Activated T-cell treated with anti-CD3 and anti-CD28 coated beads, Interleukin-2, amount 50 U/mL, for 4 hours (primary cell): ENCODE data around the gene SAMD14. TPM values are rescaled to one million over a fixed set of nuclear protein-coding genes. Genes with fewer than 3 reads are reported as not detected.
A peak's percentile ranks its signal among the peaks of the same experiment; 100 is the strongest.

ENCODE experiments used
- ATAC-seq, 2 donors: fragments of 200-7000 bp; cut with Tn5 transposase; one replicate each; pipeline ENCODE4 v1.10.0; 2021
- DNase-seq: peaks from one replicate; pipeline ENCODE4 v3.0.0-alpha.2; 2020
- H3K27me3 Mint-ChIP-seq: one replicate; pipeline ENCODE4 v1.8.0; 2021; ENCODE audit warnings: low read depth, mixed read lengths
- H3K36me3 Mint-ChIP-seq: one replicate; pipeline ENCODE4 v1.8.0; 2022; ENCODE audit warnings: mixed read lengths; ENCODE audit not compliant: insufficient read depth
- H3K4me1 Mint-ChIP-seq: one replicate; pipeline ENCODE4 v1.8.0; 2021; ENCODE audit warnings: low read depth, mixed read lengths
- H3K4me3 Mint-ChIP-seq: one replicate; pipeline ENCODE4 v1.8.0; 2021; ENCODE audit warnings: mild to moderate bottlenecking, moderate library complexity, mixed read lengths
- H3K9me3 Mint-ChIP-seq: one replicate; pipeline ENCODE4 v1.8.0; 2021; ENCODE audit warnings: mixed read lengths
- total RNA-seq, 3 donors: library from RNA; stranded (reverse); gene quantifications; one replicate each; pipeline ENCODE4 v1.2.1, GENCODE V29; 2021

SAMD14 gene
- total RNA-seq, 3 donors from 2014 or later: 0.47 to 0.78 (median 0.52) TPM

DNA sequence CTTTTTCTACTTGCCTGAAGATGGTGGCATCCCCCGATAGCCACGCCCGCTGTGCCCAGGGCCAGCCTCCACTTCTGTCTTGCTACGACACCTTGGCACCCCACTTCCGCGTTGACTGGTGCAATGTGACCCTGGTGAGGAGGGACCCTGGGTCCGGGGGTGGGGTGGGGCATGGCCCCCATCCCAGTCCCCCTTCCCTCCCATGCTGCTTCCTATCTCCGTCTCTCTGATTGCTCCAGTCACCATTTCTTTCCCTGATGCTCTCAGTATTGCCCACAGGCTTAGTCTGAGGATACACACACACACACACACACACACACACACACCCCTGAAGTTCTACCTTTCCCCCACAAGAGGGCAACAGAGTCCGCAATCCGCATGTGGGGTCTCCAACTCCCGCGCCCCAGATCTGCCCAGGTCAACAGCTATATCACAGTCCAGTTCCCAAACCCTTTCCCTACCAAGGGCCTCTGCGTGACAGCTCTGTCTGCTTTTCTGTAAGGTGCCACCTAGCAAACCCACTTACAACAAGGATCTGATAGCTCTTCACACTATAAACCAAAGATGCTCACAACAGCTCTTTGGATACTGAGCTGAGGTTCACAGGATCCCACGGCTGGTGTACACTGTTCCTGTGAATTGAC, 39.3 kb upstream of the SAMD14 start:
- Mint-ChIP-seq H3K9me3 (no peaks in the 10 kb centered on the region), H3K4me3 (peak overlapping the region; percentile 63), H3K4me1 (peaks cover 10% of the 10 kb centered on the region), H3K27me3 (no peaks in the 10 kb centered on the region), H3K36me3 (no peaks in the 10 kb centered on the region)
- peak; percentile 55 for DNase-seq
- peak; percentile 72 to 76 for ATAC-seq

DNA sequence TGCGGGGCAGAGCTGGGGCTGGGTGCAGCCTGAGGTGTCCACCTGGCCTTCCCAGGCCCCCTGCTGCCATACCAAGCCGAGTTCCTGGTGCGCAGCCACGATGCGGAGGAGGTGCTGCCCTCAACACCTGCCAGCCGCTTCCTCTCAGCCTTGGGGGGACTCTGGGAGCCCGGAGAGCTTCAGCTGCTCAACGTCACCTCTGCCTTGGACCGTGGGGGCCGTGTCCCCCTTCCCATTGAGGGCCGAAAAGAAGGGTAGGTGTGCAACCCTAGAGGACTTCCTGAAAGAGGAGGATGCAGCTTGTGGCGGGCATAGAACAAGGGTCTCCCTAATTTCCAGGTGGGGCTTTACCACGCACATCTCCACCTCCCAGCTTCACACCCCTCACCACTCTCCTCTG, 38.4 kb upstream of the SAMD14 start:
- Mint-ChIP-seq H3K27me3 (no peaks in the 10 kb centered on the region), H3K36me3 (no peaks in the 10 kb centered on the region), H3K9me3 (no peaks in the 10 kb centered on the region), H3K4me1 (peaks cover 19% of the 10 kb centered on the region), H3K4me3 (no peak overlapping the region)
- no peak for DNase-seq
- no peak for ATAC-seq

DNA sequence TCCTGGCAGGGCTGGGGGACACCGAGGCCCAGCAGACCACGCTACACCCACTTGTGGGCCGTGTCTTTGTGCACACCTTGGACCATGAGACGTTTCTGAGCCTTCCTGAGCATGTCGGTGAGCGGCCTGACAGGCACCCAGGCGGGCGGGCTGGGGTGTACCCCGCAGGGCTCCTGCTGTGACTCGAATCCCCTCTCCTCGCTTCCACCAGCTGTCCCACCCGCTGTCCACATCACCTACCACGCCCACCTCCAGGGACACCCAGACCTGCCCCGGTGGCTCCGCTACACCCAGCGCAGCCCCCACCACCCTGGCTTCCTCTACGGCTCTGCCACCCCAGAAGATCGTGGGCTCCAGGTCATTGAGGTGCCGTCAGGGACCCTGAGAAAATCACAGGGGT, 37.4 kb upstream of the SAMD14 start:
- DNase-seq (no peak), ATAC-seq (no peak)
- Mint-ChIP-seq H3K27me3 (no peaks in the 10 kb centered on the region), H3K4me1 (peaks cover 24% of the 10 kb centered on the region), H3K36me3 (no peaks in the 10 kb centered on the region), H3K9me3 (no peaks in the 10 kb centered on the region), H3K4me3 (no peak overlapping the region)

DNA sequence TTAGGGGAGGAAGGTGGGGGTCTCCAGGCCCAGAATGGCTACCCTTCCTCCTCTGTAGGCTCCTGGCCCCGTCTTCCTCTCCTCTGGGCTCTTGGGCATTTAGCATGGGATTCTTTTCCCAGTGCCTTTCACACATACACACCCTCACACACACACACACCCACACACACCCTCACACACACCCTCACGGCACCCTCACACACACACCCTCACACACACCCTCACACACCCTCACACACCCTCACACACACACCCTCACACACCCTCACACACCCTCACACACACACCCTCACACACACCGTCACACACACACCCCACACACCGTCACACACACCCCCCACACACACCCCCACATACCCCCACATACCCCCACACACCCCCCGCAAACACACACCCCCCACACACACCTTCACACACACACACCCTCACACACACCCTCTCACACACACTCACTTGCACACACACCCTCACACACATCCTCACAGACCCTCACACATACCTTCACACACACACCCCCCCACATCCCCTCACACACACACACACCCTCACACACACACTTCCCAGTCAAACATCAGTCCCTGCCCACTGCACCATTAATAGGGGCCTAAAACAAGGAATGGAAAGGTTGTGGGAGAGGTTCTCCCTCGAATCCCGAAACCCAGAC, 36.7 kb upstream of the SAMD14 start:
- Mint-ChIP-seq H3K36me3 (no peaks in the 10 kb centered on the region), H3K4me3 (no peak overlapping the region), H3K27me3 (no peaks in the 10 kb centered on the region), H3K4me1 (peaks cover 31% of the 10 kb centered on the region), H3K9me3 (no peaks in the 10 kb centered on the region)
- ATAC-seq (no peak), DNase-seq (no peak)

DNA sequence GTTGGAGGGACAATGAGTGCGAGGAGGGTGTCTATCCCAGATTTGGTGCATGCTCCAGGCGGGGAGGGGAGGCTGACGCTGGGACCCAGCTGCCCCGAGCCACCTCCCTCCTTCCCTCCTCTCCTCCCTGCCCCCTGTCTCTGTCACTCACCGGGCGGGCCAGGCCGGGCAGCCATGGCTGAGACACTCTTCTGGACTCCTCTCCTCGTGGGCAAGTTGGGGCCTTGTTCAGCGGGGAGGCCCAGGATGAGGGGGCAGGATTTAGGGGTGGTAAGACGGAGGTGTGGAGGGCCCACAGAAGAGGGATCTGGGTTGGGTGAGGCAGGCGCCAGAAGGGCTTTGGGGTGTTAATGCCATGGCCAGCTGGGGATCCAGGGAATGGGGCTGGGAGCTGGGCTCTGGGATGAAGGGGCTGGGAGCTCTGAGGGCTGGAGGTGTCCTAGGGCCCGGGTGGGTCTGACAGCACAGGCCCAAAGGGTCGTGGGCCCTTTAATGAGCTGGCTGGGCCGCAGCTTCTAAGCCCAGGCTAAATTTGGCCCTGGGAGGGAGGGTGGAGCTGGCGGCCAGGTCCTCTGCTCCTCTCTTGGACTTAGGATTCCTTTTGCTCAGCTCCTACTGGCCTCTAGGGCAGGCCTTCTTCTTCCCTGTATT, 36.0 kb upstream of the SAMD14 start, which contains the start of gene SGCA:
SGCA (plus strand) TSS at position 139 of the 651 bp plus-strand sequence; CDS start at position 175, 36 bp downstream.
- Mint-ChIP-seq H3K36me3 (no peaks in the 10 kb centered on the region), H3K9me3 (no peaks in the 10 kb centered on the region)

DNA sequence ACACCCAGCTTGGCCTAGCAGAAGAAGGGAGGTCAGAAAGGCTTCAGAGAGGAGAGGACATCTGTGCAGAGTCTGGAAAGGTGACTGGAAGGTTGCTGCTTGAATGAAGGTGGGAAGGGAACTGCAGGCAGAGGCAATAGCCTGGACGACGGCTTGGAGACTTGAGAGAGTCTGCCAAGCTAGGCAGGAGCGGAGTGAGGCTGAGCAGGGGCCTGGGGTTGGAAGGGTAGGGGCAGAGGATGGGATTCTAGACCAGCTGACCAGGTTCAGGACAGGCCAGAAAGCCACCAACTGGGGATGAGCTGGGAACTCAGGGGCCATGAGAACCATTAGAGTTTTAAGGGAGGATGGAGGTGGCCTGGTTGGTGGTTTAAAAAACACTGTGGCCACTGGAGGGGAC, 35.5 kb upstream of the SAMD14 start:
- H3K9me3 Mint-ChIP-seq: no peaks in the 10 kb centered on the region
- no peaks in the 10 kb centered on the region for H3K27me3 Mint-ChIP-seq
- DNase-seq: no peak
- no peak for ATAC-seq
- no peaks in the 10 kb centered on the region for H3K36me3 Mint-ChIP-seq
- no peak overlapping the region for H3K4me3 Mint-ChIP-seq
- peaks cover 38% of the 10 kb centered on the region for H3K4me1 Mint-ChIP-seq

More for the DNA sequence above, 36.0 kb upstream of the SAMD14 start, which contains the start of gene SGCA:
- Mint-ChIP-seq H3K4me1 (peaks cover 35% of the 10 kb centered on the region), H3K4me3 (no peak within 1 kb of the TSS), H3K27me3 (no peaks in the 10 kb centered on the region)
- ATAC-seq (no peak), DNase-seq (no peak)

DNA sequence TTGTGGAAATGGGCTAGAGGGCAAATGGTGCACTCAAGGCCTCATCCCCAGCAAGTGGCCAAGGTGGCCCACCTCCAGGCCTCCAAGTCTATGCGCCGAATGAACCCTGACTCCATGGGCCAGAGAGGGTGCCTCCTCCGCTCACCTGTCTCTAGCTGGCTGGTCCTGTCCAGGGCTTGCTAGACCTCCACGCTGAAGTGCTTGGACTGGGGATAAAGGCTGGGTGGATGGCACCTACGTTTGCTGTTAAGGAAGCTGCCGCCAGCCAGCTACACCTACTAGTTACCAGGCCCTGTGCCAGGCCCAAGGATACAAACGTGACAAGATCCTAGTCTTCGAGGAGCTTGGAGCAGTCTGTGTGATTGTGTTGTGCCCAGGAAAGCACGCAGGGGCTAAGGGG, 35.1 kb upstream of the SAMD14 start:
- no peaks in the 10 kb centered on the region for H3K9me3 Mint-ChIP-seq
- ATAC-seq (no peak), DNase-seq (no peak)
- peaks cover 38% of the 10 kb centered on the region for H3K4me1 Mint-ChIP-seq
- no peaks in the 10 kb centered on the region for H3K36me3 Mint-ChIP-seq
- H3K4me3 Mint-ChIP-seq: no peak overlapping the region
- no peaks in the 10 kb centered on the region for H3K27me3 Mint-ChIP-seq

DNA sequence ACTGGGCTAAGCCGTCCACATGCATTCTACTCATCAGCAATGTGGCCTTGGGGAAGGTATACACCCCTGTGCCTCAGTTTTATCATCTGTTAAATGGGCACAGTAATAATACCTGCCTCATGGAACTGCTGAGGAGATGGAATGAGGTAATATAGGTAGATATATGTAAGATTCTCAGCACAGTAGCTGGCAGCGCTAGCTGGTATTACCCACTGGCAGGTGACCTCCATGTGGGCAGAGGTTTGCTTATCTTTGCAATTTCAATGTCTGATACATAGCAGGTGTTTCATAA, 34.7 kb upstream of the SAMD14 start:
- Mint-ChIP-seq H3K9me3 (no peaks in the 10 kb centered on the region), H3K27me3 (no peaks in the 10 kb centered on the region), H3K4me3 (no peak overlapping the region), H3K36me3 (no peaks in the 10 kb centered on the region), H3K4me1 (peaks cover 38% of the 10 kb centered on the region)
- ATAC-seq (no peak), DNase-seq (no peak)

DNA sequence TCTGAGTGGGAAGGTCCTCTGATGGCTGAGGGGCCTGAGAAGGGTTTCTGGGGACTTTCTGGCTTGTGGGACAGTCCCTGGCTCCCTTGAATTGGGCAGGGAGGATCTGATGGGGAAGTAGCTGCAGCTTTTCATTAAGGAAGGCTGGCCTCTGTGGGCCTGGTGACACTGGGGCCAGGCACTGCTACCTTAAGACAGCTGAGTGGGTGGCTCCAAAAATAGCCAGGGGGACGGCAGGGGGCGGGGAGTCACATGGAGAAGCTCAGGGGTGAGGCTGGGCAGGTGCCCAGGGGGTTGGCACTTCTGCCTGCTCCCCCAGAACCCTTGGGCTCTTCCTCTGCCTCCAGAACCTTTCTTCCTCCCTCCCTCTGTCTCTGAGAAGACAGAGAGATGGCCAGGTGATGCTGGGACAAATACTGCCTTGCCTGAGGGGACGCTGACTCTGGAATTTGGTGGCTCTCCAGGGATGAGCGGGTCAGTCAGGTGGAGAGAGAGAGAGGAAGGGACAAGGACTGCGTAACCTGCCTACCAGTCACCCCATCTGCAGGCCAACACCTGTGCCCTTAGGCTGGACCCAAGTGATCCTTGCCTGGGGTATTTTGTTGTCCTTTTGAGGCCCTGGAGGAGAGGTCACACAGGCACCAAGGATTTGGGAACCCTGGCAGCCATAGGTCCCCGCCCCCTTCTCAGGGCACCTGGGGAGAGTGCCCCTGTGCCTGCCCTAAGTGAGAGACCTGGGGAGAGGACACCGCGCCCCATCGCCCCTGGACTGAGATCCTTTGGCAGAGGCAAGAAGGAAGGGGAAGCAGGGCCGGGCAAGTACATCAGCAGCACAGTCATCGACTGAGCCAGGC, 34.1 kb upstream of the SAMD14 start:
- Mint-ChIP-seq H3K4me3 (no peak overlapping the region), H3K36me3 (no peaks in the 10 kb centered on the region), H3K9me3 (no peaks in the 10 kb centered on the region), H3K4me1 (peaks cover 34% of the 10 kb centered on the region), H3K27me3 (no peaks in the 10 kb centered on the region)
- ATAC-seq: no peak
- no peak for DNase-seq

DNA sequence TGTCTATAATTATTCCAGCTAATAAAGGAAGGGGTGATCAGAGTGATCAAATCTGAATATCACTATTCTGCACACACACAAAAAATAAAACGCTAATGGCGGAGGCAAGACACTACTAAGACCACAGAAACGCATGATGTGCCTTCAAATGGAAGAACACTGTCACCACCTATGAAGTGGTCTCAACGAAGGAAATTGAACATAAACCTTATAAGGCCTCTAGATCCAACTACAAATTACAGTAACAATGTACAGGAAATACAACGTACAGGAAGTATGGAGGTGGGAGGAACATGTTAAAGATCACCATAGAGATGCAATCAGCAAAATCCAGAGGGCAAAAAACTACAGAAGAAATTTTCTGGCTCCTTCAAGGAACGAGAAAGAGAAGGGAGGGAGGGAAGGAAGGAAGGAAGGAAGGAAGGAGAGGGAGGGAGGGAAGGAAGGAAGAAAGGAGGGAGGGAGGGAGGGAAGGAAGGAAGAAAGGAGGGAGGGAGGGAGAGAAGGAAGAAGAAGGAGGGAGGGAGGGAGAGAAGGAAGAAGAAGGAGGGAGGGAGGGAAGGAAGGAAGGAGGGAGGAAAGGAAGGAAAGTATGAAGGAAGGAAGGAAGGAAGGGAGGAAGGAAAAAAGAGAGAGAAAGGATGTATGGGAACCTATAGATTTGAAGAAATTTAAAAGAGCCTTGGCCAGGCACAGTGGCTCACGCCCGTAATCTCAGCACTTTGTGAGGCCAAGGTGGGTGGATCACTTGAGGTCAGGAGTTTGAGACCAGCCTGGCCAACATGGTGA, 32.7 kb upstream of the SAMD14 start:
- no peak for ATAC-seq
- Mint-ChIP-seq H3K4me3 (peak overlapping the region; percentile 74), H3K9me3 (no peaks in the 10 kb centered on the region), H3K36me3 (no peaks in the 10 kb centered on the region), H3K27me3 (no peaks in the 10 kb centered on the region), H3K4me1 (peaks cover 37% of the 10 kb centered on the region)
- DNase-seq: no peak

DNA sequence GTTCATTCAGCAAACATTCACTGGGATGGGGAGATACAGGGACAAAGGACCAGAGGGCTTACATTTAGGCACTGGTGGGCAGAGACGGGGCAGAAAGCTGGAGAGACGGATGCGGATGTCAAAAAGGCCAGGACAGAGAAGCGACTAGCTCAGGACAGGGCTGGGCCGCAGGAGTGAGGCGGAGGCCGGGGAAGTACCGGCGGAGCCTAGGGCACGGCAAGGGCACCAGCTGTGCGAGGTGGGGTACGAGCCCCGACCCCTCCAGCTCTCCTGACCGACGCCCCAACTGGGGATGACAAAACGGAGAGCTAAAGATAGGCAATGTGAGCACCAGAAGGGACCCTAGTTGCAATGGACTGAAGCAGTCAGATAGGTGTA, 31.9 kb upstream of the SAMD14 start:
- ATAC-seq (no peak), DNase-seq (no peak)
- no peaks in the 10 kb centered on the region for H3K27me3 Mint-ChIP-seq
- peak overlapping the region; percentile 74 for H3K4me3 Mint-ChIP-seq
- H3K9me3 Mint-ChIP-seq: no peaks in the 10 kb centered on the region
- peaks cover 39% of the 10 kb centered on the region for H3K4me1 Mint-ChIP-seq
- no peaks in the 10 kb centered on the region for H3K36me3 Mint-ChIP-seq

DNA sequence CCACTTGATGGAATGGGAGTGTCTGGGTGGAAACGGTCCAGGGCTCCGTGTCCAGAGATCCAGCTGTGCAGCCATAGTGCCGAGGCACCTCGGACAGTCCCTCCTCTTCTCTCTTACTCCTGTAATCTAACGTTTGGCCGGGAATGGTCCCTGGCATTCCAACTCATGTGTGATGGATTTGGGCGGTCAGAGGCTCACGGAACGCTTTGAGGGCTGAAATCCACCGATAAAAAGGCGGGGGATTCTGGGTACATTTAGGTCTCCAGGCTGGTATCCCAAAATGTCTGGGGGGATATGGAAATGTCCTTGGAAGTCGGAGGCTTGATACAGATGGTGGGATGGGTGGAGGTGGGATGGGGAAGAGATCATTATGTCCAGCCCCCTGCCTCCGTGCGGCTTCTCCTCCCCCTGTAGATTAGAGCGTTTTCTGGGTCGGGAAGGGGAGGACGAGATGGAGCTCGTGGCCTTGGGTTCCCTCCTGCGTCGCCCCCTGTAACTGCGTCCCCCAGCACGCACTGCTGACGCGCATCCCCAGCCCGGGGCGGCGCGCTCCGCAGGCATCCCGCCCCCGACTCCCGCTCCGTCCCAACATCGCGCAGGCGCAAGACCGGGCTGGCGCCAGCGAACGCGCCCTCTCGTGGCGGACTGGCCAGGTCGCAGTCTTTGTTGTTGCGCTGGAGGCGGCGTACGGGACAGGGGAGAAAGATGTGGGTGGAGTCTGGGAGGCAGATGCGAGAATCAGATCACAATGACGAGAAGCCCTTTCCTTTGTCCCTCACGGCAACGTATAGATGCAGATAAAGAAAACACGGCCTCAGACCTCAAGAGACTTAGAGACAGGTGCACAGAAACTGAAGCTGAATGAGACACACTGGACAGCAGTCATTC, 31.3 kb upstream of the SAMD14 start:
- Mint-ChIP-seq H3K27me3 (no peaks in the 10 kb centered on the region), H3K4me3 (peak overlapping the region; percentile 74), H3K4me1 (peaks cover 39% of the 10 kb centered on the region), H3K36me3 (no peaks in the 10 kb centered on the region), H3K9me3 (no peaks in the 10 kb centered on the region)
- peak; percentile 95 for DNase-seq
- peak; percentile 96 for ATAC-seq

DNA sequence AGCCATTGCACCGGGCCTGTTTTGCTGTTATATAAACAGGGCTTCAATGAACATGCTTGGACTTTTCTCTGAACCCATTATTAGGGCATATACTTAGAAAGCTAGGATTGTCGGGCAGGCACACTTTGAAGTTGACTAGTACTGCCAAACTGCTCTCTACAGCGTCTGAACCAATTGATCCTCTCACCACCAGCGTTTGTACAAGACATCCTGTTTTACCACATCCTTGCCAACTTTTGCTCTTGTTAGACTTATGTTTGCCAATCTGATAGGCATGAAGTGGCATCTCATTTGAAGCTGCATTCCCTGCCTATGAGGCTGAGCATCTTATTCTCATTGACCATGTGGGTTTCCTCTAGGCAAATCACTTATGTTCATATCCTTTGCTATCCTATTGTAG, 27.9 kb upstream of the SAMD14 start:
- DNase-seq (no peak), ATAC-seq (no peak)
- peaks cover 34% of the 10 kb centered on the region for H3K4me1 Mint-ChIP-seq
- no peaks in the 10 kb centered on the region for H3K27me3 Mint-ChIP-seq
- no peaks in the 10 kb centered on the region for H3K9me3 Mint-ChIP-seq
- no peak overlapping the region for H3K4me3 Mint-ChIP-seq
- no peaks in the 10 kb centered on the region for H3K36me3 Mint-ChIP-seq
